ENCODE results near the gene PTPN1. TPM values are rescaled to one million over a fixed set of nuclear protein-coding genes. Genes with fewer than 3 reads are reported as not detected.

Gene PTPN1
- total and polyA plus RNA-seq, 2 of the 13 experiments (the other 11 are each of a cell fraction or from before 2014, with no cell fraction given): 17.7 to 37.2 TPM

- TF ChIP-seq STAT6 (CRISPR knock-in tag; IDR thresholded peaks at IDR 0.05; ENCODE audit: borderline replicate concordance): peak; percentile 89; the same call in 1 of the 2 replicates
- TF ChIP-seq ZEB1 (IDR thresholded peaks at IDR 0.05; ENCODE audit: insufficient replicate concordance, low read depth): peak; percentile 82
- no peak for TF ChIP-seq ZNF430 (CRISPR knock-in tag; IDR thresholded peaks at IDR 0.05)
- TF ChIP-seq SRY (CRISPR knock-in tag; IDR thresholded peaks at IDR 0.05): no peak; the same call in 1 of the 2 replicates
- peak; percentile 68 for TF ChIP-seq GFI1 (CRISPR knock-in tag; IDR thresholded peaks at IDR 0.05; ENCODE audit: borderline replicate concordance)
- no peak for TF ChIP-seq IKZF1 (IDR thresholded peaks at IDR 0.05)
- TF ChIP-seq TMF1 (CRISPR knock-in tag; IDR thresholded peaks at IDR 0.05; ENCODE audit: low read depth): no peak
- no peak for TF ChIP-seq ZNF530 (CRISPR knock-in tag; IDR thresholded peaks at IDR 0.05; ENCODE audit: low read depth)
- TF ChIP-seq ELF3 (CRISPR knock-in tag; IDR thresholded peaks at IDR 0.05): peak; percentile 88
- 0 out of 2 replicates have a peak, but pooled peaks have one; percentile 74 for TF ChIP-seq PBX3 (CRISPR knock-in tag; IDR thresholded peaks at IDR 0.05; ENCODE audit: borderline replicate concordance)
- no peak; the same call in 1 of the 2 replicates for TF ChIP-seq THAP7 (CRISPR knock-in tag; IDR thresholded peaks at IDR 0.05)
- TF ChIP-seq NONO (IDR thresholded peaks at IDR 0.05): no peak
- 0 out of 2 replicates have a peak, but pooled peaks have one; percentile 23 for TF ChIP-seq NONO (CRISPR knock-in tag; conservative IDR thresholded peaks at IDR 0.05)
- TF ChIP-seq ELF1 (CRISPR knock-in tag; IDR thresholded peaks at IDR 0.05): peak; percentile 77
These were observed 49.4 kb upstream of the PTPN1 start (continued) for GRCh38 chr20:50460608-50461267.
